ENCODE measurements around the gene PTDSS2. TPM values are rescaled to one million over a fixed set of nuclear protein-coding genes. Genes with fewer than 3 reads are reported as not detected.
"Not testable (repeated sequence)": the region's sequence is repeated elsewhere in the genome, so short reads cannot be mapped to it uniquely, and the experiment has no call there.

PTDSS2 gene
- total RNA-seq (2022) = 25.1 and 30.4 TPM in 2 replicates
- percentile 41 among the genes with signal in this experiment for Bru-seq, nascent RNA
- percentile 51 among the genes with signal in this experiment for BruChase-seq, experiment 1, labeled RNA remaining after a 6-hour chase
- percentile 52 among the genes with signal in this experiment for BruChase-seq, experiment 2, labeled RNA remaining after a 2-hour chase
- long read RNA-seq, transcript PTDSS2-201 (12 exons, 2,445 nt) = major isoform, 16 of 29 reads
- long read RNA-seq, partial matches to known transcripts = 0 of 29 reads
- long read RNA-seq, other reads (novel, unspliced or antisense) = 12 of 29 reads

DNA sequence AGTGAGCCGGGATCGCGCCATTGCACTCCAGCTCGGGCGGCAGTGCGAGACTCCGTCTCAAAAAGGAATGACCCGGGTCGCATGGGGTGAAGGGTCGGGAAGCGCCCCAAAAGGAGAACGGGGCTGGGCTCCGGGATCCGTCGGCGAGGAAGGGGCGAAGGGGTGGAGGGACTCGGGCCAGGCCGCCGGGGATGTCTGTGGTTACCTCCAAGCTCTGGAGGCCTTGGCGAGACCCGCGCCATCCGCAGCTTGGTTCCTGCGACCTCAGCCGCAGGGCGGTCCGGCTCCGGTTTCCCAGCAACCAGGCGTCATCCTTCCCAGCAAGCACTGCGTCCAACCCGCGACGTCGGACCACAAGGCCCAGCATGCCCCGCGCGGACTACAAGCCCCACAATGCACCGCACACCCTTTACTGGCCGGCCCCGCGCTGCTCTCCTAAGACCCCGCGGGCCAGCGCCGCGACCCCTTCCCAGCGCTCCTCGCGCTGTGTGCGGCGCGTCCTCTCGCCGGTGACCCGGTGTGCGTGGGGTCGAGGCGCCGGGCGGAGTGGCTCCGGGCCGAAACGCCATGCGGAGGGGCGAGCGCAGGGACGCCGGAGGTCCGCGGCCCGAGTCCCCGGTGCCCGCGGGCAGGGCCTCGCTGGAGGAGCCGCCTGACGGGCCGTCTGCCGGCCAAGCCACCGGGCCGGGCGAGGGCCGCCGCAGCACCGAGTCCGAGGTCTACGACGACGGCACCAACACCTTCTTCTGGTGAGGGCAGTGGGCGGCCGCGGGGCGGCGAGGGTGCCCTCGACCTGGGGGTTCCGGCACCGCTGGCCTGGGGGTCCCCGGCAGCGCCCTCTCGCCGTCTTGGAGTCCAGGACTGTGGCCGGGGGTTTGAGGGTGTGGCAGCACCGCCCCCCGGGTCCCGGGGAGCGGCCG lies at the start of gene PTDSS2:
Gene PTDSS2, plus strand, starts transcription at position 391 of the 920 bp plus-strand sequence. Its CDS starts 177 bp downstream, at position 568.
- Mint-ChIP-seq H3K4me3 (ENCODE audit: low read depth, unreplicated experiment) (peak within 1 kb of the TSS; percentile 81), H3K4me1 (ENCODE audit: low read depth, unreplicated experiment) (peaks cover 18% of the 10 kb centered on the region), H3K36me3 (ENCODE audit: insufficient read depth, unreplicated experiment) (peaks cover 43% of the 10 kb centered on the region), H3K27me3 (ENCODE audit: unreplicated experiment) (no peaks in the 10 kb centered on the region), H3K27ac (ENCODE audit: unreplicated experiment) (peak within 1 kb of the TSS; percentile 75), H3K9me3 (ENCODE audit: low read depth, unreplicated experiment) (no peaks in the 10 kb centered on the region)
- intact Hi-C loops (cut with micrococcal nuclease; ENCODE audit: unreplicated experiment) = no loop called here
- DNase-seq = peak; percentile 94
- TF ChIP-seq, protein P1, sequence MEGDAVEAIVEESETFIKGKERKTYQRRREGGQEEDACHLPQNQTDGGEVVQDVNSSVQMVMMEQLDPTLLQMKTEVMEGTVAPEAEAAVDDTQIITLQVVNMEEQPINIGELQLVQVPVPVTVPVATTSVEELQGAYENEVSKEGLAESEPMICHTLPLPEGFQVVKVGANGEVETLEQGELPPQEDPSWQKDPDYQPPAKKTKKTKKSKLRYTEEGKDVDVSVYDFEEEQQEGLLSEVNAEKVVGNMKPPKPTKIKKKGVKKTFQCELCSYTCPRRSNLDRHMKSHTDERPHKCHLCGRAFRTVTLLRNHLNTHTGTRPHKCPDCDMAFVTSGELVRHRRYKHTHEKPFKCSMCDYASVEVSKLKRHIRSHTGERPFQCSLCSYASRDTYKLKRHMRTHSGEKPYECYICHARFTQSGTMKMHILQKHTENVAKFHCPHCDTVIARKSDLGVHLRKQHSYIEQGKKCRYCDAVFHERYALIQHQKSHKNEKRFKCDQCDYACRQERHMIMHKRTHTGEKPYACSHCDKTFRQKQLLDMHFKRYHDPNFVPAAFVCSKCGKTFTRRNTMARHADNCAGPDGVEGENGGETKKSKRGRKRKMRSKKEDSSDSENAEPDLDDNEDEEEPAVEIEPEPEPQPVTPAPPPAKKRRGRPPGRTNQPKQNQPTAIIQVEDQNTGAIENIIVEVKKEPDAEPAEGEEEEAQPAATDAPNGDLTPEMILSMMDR (IDR thresholded peaks at IDR 0.05; ENCODE audit: unreplicated experiment) = no peak
- CTCF ChIA-PET = interaction anchor here (0.6 to 0.7 kb wide), 3 partner anchors 19 to 139 kb away, joined by 3 to 4 read pairs (median 3); no protein-coding TSS in a partner anchor
- no TSS peak for BruUV-seq (replicated peaks)

DNA sequence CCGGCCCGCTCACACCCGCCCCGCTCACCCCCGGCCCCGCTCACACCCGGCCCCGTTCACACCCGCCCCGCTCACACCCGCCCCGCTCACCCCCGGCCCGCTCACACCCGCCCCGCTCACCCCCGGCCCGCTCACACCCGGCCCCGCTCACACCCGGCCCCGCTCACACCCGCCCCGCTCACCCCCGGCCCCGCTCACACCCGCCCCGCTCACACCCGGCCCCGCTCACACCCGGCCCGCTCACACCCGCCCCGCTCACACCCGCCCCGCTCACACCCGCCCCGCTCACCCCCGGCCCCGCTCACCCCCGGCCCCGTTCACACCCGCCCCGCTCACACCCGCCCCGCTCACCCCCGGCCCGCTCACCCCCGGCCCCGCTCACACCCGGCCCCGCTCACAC lies 48.9 kb upstream of the PTDSS2 start:
- H3K4me3 Mint-ChIP-seq (ENCODE audit: low read depth, unreplicated experiment) = not testable (repeated sequence)

DNA sequence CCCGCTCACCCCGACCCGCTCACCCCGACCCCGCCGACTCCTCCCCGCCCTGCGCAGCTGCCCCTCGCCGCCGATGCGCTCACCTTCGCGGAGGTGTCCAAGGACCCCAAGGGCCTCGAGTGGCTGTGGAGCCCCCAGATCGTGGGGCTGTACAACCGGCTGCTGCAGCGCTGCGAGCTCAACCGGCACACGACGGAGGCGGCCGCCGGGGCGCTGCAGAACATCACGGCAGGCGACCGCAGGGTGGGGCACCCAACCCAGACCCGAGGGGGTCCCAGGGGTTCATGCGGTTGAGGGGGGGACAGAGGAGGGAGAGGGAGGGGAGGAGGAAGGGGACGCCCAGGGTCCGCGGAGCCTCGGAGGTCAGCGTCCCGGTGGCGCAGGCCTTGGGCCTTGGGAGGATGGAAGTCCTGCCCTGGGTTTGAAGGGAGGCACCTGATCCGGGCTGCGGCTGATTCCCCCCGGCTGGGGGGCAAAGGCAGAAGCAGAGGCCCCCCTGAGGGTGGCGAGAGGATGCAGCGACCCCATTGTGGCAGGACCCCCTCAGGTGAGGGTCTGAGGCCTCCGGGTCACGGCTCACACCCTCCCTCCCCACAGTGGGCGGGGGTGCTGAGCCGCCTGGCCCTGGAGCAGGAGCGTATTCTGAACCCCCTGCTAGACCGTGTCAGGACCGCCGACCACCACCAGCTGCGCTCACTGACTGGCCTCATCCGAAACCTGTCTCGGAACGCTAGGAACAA lies 46.9 kb upstream of the PTDSS2 start:
- CTCF ChIA-PET = no interaction called here

More for the DNA sequence above, 48.9 kb upstream of the PTDSS2 start:
- intact Hi-C loops (cut with micrococcal nuclease; ENCODE audit: unreplicated experiment); H3K27ac Mint-ChIP-seq (ENCODE audit: unreplicated experiment); CTCF ChIA-PET; H3K27me3 Mint-ChIP-seq (ENCODE audit: unreplicated experiment); H3K4me1 Mint-ChIP-seq (ENCODE audit: low read depth, unreplicated experiment); BruUV-seq (replicated peaks); DNase-seq; H3K9me3 Mint-ChIP-seq (ENCODE audit: low read depth, unreplicated experiment): not testable (repeated sequence)
- peaks cover 63% of the 10 kb centered on the region for H3K36me3 Mint-ChIP-seq (ENCODE audit: insufficient read depth, unreplicated experiment)

DNA sequence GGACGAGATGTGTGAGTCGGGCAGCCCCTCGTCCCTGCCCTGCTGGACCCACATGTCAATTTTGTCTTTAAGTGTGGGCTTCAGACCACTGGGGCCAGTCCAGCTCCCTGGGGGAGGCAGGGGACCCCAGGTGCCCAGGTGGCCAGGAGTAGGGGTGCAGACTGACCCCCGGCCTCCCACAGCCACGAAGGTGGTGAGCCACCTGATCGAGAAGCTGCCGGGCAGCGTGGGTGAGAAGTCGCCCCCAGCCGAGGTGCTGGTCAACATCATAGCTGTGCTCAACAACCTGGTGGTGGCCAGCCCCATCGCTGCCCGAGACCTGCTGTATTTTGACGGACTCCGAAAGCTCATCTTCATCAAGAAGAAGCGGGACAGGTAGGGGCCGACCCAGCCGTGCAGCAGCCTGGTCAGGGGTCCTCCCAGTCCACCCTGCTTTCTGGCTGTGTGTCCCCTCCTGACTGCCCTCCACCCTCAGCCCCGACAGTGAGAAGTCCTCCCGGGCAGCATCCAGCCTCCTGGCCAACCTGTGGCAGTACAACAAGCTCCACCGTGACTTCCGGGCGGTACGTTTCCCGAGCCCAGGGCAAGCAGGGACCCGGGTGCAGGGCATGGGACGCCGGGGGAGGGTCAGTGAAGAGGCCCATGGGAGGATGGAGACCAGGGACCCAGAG lies 46.2 kb upstream of the PTDSS2 start:
- no peak for DNase-seq
- no peaks in the 10 kb centered on the region for H3K9me3 Mint-ChIP-seq (ENCODE audit: low read depth, unreplicated experiment)
- TF ChIP-seq, protein P1 (IDR thresholded peaks at IDR 0.05; ENCODE audit: unreplicated experiment) = no peak
- no peak overlapping the region for H3K27ac Mint-ChIP-seq (ENCODE audit: unreplicated experiment)
- intact Hi-C loops (cut with micrococcal nuclease; ENCODE audit: unreplicated experiment) = no loop called here
- peaks cover 64% of the 10 kb centered on the region for H3K36me3 Mint-ChIP-seq (ENCODE audit: insufficient read depth, unreplicated experiment)
- H3K4me3 Mint-ChIP-seq (ENCODE audit: low read depth, unreplicated experiment) = no peak overlapping the region
- H3K4me1 Mint-ChIP-seq (ENCODE audit: low read depth, unreplicated experiment) = no peaks in the 10 kb centered on the region
- H3K27me3 Mint-ChIP-seq (ENCODE audit: unreplicated experiment) = no peaks in the 10 kb centered on the region
- CTCF ChIA-PET = no interaction called here
- no TSS peak for BruUV-seq (replicated peaks)

More for the DNA sequence above, 46.9 kb upstream of the PTDSS2 start:
- no peaks in the 10 kb centered on the region for H3K27me3 Mint-ChIP-seq (ENCODE audit: unreplicated experiment)
- H3K9me3 Mint-ChIP-seq (ENCODE audit: low read depth, unreplicated experiment) = no peaks in the 10 kb centered on the region
- no peaks in the 10 kb centered on the region for H3K4me1 Mint-ChIP-seq (ENCODE audit: low read depth, unreplicated experiment)
- intact Hi-C loops (cut with micrococcal nuclease; ENCODE audit: unreplicated experiment) = no loop called here
- no peak overlapping the region for H3K4me3 Mint-ChIP-seq (ENCODE audit: low read depth, unreplicated experiment)
- no peak for DNase-seq
- TF ChIP-seq, protein P1 (IDR thresholded peaks at IDR 0.05; ENCODE audit: unreplicated experiment) = no peak
- no peak overlapping the region for H3K27ac Mint-ChIP-seq (ENCODE audit: unreplicated experiment)
- peaks cover 70% of the 10 kb centered on the region for H3K36me3 Mint-ChIP-seq (ENCODE audit: insufficient read depth, unreplicated experiment)
- no TSS peak for BruUV-seq (replicated peaks)
